ENCODE results near the gene FGFRL1.

Gene FGFRL1

DNA sequence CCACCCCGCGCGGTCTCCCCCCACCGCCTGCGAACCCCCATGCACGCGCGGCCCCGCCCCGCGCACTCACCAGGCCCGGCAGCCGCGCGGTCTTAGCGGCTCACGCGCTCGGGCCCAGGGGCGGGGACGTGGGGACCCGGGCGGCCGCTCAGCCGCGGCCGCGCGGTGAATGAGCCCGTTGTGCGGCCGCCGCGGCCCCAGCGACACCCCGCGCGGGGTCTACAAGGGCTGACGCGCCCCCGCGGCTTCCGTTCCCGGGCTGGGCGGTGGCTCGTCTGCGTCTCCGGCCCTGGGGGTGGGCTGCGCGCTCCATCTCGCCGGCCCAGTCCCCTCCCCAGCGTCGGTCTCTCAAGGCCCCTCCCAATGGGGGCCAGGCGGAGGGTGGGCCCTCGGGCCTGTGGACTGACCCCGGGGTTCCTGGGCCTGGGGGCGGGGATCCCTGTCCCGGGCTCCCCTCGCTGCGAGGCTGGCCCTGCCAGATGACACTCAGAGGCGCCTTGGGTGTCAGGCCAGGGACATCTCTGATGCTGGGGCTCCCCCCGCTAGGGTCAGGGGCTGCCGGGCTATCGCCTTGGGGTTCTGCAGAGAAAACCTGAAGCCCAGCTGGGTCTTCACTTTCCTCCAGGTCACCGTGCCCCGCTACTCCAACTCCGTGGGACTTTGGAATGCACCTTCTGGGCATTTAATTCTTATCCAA, 13.9 kb upstream of the FGFRL1 start:
- TF ChIP-seq SIN3A (IDR thresholded peaks at IDR 0.05; ENCODE audit: borderline replicate concordance, insufficient read depth, low read length) (no peak), TAF1 (IDR thresholded peaks at IDR 0.05; ENCODE audit: borderline replicate concordance, insufficient read depth, low read length) (no peak), POLR2AphosphoS5 (IDR thresholded peaks at IDR 0.05; ENCODE audit: low read depth, low read length) (no peak), FOXP2 (optimal IDR thresholded peaks at IDR 0.05; ENCODE audit: borderline replicate concordance, extremely low read depth, extremely low read length, insufficient read depth) (no peak)
- TF ChIP-seq, protein P1, sequence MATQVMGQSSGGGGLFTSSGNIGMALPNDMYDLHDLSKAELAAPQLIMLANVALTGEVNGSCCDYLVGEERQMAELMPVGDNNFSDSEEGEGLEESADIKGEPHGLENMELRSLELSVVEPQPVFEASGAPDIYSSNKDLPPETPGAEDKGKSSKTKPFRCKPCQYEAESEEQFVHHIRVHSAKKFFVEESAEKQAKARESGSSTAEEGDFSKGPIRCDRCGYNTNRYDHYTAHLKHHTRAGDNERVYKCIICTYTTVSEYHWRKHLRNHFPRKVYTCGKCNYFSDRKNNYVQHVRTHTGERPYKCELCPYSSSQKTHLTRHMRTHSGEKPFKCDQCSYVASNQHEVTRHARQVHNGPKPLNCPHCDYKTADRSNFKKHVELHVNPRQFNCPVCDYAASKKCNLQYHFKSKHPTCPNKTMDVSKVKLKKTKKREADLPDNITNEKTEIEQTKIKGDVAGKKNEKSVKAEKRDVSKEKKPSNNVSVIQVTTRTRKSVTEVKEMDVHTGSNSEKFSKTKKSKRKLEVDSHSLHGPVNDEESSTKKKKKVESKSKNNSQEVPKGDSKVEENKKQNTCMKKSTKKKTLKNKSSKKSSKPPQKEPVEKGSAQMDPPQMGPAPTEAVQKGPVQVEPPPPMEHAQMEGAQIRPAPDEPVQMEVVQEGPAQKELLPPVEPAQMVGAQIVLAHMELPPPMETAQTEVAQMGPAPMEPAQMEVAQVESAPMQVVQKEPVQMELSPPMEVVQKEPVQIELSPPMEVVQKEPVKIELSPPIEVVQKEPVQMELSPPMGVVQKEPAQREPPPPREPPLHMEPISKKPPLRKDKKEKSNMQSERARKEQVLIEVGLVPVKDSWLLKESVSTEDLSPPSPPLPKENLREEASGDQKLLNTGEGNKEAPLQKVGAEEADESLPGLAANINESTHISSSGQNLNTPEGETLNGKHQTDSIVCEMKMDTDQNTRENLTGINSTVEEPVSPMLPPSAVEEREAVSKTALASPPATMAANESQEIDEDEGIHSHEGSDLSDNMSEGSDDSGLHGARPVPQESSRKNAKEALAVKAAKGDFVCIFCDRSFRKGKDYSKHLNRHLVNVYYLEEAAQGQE (IDR thresholded peaks at IDR 0.05; ENCODE audit: insufficient read depth in 1 of 2, low read depth in 2 of 2, low read length in 2 of 2), result no peak

DNA sequence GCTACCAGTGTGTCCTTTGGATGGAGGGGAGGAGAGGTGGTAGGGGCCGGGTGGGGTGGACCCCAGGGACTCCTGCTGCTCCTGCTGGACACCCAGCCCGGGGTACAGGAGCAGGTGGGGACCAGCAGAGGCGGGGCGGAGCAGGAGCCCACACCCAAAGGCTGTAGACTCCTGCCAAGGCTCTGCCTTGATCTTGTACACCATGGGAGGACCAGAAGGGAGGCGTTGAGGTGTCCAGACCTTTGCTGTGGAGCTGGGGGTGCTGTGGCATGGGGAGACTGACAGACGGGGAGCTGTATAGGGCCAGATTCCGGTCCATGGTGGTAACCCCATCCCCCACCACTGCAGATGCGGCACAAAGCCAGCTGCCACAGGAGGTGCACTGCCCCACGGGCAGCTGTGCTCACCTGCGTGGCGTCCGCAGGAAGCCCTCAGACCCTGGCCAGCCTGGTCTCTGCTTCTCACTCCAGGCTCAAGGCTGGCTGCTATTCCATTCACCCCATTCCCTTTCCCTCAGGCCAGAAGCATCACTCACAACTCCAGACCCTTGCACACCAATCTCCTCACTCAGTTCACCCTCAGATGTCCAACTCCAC, 13.2 kb upstream of the FGFRL1 start:
- TF ChIP-seq SIN3A (IDR thresholded peaks at IDR 0.05; ENCODE audit: borderline replicate concordance, insufficient read depth, low read length) (no peak), TAF1 (IDR thresholded peaks at IDR 0.05; ENCODE audit: borderline replicate concordance, insufficient read depth, low read length) (no peak), POLR2AphosphoS5 (IDR thresholded peaks at IDR 0.05; ENCODE audit: low read depth, low read length) (no peak)

DNA sequence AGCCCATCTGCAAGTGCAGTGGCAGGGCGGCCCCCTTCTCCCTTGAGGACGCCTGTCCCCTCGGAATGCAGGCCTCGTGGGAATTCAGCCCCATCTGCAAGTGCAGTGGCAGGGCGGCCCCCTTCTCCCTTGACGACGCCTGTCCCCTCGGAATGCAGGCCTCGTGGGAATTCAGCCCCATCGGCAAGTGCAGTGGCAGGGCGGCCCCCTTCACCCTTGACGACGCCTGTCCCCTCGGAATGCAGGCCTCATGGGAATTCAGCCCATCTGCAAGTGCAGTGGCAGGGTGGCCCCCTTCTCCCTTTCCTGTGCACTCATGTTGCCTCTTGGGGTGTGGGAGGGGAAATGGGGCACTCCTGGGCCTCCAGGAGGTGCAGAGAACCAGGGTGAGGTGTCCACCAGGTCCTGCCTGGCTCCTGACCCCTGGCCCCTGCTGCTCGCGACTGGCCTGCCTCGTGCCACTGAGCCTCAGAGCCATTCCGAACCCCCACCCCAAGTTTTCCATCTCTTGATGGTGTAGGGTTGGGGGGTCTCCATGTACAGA, 11.5 kb upstream of the FGFRL1 start:
- TF ChIP-seq TAF1 (IDR thresholded peaks at IDR 0.05; ENCODE audit: borderline replicate concordance, insufficient read depth, low read length), result no peak
- TF ChIP-seq FOXP2 (optimal IDR thresholded peaks at IDR 0.05; ENCODE audit: borderline replicate concordance, extremely low read depth, extremely low read length, insufficient read depth), result no peak
- no peak for TF ChIP-seq POLR2AphosphoS5 (IDR thresholded peaks at IDR 0.05; ENCODE audit: low read depth, low read length)
- no peak for TF ChIP-seq SIN3A (IDR thresholded peaks at IDR 0.05; ENCODE audit: borderline replicate concordance, insufficient read depth, low read length)
- TF ChIP-seq, protein P1 (IDR thresholded peaks at IDR 0.05; ENCODE audit: insufficient read depth in 1 of 2, low read depth in 2 of 2, low read length in 2 of 2), result no peak

DNA sequence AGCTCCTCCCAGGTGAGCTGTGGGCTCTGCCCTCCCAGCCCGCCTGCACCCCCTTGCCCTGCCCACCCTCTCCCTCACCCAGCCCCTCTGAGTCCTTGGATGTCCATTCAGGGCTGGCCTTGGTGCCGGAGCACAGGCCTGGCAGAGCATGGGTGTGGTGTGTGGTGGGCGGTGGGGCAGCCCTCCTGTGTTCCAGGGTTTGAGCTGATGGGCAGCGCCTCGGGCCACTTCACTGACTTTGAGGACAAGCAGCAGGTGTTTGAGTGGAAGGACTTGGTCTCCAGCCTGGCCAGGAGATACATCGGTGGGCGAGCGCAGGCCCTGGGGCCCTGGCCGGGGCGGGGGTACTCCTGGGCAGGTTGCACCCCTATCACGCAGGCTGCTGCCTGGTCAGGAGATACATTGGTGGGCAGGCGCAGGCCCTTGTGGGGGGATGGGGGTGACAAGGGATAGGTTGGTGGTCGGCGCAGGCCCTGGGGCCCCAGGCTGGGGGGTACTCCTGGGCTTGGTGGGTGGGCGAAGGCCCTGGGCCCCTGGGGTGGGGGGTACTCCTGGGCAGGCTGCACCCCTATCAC, 10.7 kb upstream of the FGFRL1 start:
- TF ChIP-seq, protein P1 (IDR thresholded peaks at IDR 0.05; ENCODE audit: insufficient read depth in 1 of 2, low read depth in 2 of 2, low read length in 2 of 2), result no peak
- TF ChIP-seq TAF1 (IDR thresholded peaks at IDR 0.05; ENCODE audit: borderline replicate concordance, insufficient read depth, low read length) (no peak), POLR2AphosphoS5 (IDR thresholded peaks at IDR 0.05; ENCODE audit: low read depth, low read length) (no peak), FOXP2 (optimal IDR thresholded peaks at IDR 0.05; ENCODE audit: borderline replicate concordance, extremely low read depth, extremely low read length, insufficient read depth) (no peak), SIN3A (IDR thresholded peaks at IDR 0.05; ENCODE audit: borderline replicate concordance, insufficient read depth, low read length) (no peak)

DNA sequence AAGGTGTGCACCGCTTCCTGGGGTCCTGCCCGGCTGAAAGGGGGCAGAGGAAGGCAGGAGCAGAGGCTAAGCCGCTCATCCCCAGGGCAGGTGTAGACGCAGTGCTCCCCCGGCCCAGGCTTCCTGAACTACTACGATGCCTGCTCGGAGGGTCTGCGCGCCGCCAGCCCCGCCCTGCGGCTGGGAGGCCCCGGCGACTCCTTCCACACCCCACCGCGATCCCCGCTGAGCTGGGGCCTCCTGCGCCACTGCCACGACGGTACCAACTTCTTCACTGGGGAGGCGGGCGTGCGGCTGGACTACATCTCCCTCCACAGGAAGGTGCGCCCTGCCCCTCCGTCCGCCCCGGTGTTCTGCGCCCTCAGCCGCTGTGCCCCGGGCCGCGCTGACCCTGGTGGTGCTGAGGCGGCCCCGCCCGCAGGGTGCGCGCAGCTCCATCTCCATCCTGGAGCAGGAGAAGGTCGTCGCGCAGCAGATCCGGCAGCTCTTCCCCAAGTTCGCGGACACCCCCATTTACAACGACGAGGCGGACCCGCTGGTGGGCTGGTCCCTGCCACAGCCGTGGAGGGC, 9.8 kb upstream of the FGFRL1 start:
- TF ChIP-seq POLR2AphosphoS5 (IDR thresholded peaks at IDR 0.05; ENCODE audit: low read depth, low read length) (no peak), SIN3A (IDR thresholded peaks at IDR 0.05; ENCODE audit: borderline replicate concordance, insufficient read depth, low read length) (no peak), TAF1 (IDR thresholded peaks at IDR 0.05; ENCODE audit: borderline replicate concordance, insufficient read depth, low read length) (no peak), FOXP2 (optimal IDR thresholded peaks at IDR 0.05; ENCODE audit: borderline replicate concordance, extremely low read depth, extremely low read length, insufficient read depth) (no peak)
- TF ChIP-seq, protein P1 (IDR thresholded peaks at IDR 0.05; ENCODE audit: insufficient read depth in 1 of 2, low read depth in 2 of 2, low read length in 2 of 2), result no peak
